ENCODE data around the gene YWHAB. TPM values are rescaled to one million over a fixed set of nuclear protein-coding genes. Genes with fewer than 3 reads are reported as not detected.
A peak's percentile ranks its signal among the peaks of the same experiment; 100 is the strongest.
"Not testable (repeated sequence)": the region's sequence is repeated elsewhere in the genome, so short reads cannot be mapped to it uniquely, and the experiment has no call there.

Gene YWHAB
- total and polyA plus RNA-seq, 7 experiments from 2014 or later, result 135 to 552 (median 211) TPM

DNA sequence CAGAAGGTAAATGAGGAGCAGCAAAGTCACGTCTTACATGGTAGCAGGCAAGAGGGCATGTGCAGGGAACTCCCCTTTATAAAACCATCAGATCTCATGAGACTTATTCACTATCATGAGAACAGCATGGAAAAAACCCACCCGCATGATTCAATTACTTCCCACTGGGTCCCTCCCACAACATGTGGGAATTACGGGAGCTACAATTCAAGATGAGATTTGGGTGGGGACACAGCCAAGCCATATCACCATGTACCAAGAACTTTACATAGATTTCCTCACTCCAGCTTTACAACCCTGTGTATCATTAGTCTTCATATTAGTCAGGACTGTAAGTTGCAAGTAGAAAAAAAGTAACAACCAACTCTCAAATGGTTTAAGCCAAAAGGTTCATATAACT is 21.0 kb upstream of the YWHAB start:
- intact Hi-C loops (cut with micrococcal nuclease), result loop anchor here in 1 of 2 donors (10.0 kb wide), 1 partner anchor 750 kb away; no protein-coding TSS in a partner anchor
- POLR2A ChIA-PET; H3K4me3 Mint-ChIP-seq; H3K27ac Mint-ChIP-seq; H3K9me3 ChIP-seq (ENCODE audit: control insufficient read depth in 2 of 3, low read length in 3 of 3); H3K9me3 Mint-ChIP-seq; H3K36me3 Mint-ChIP-seq; H3K27ac ChIP-seq (ENCODE audit: low read depth, low read length); H3K4me1 ChIP-seq (ENCODE audit: control insufficient read depth in 2 of 2, insufficient read depth in 2 of 2, low read length in 2 of 2); DNase-seq; H3K36me3 ChIP-seq (ENCODE audit: control insufficient read depth in 2 of 3, insufficient read depth in 3 of 3, low read length in 3 of 3); H3K27me3 ChIP-seq (ENCODE audit: control insufficient read depth in 2 of 2, insufficient read depth in 2 of 2, low read length in 2 of 2); CTCF ChIA-PET; ATAC-seq; H3K4me3 ChIP-seq (ENCODE audit: low read length): not testable (repeated sequence)
- peaks cover 0 to 15% (median 8%) of the 10 kb centered on the region in 7 donors for H3K4me1 Mint-ChIP-seq
- peaks cover 0 to 21% (median 0%) of the 10 kb centered on the region in 5 donors for H3K27me3 Mint-ChIP-seq

DNA sequence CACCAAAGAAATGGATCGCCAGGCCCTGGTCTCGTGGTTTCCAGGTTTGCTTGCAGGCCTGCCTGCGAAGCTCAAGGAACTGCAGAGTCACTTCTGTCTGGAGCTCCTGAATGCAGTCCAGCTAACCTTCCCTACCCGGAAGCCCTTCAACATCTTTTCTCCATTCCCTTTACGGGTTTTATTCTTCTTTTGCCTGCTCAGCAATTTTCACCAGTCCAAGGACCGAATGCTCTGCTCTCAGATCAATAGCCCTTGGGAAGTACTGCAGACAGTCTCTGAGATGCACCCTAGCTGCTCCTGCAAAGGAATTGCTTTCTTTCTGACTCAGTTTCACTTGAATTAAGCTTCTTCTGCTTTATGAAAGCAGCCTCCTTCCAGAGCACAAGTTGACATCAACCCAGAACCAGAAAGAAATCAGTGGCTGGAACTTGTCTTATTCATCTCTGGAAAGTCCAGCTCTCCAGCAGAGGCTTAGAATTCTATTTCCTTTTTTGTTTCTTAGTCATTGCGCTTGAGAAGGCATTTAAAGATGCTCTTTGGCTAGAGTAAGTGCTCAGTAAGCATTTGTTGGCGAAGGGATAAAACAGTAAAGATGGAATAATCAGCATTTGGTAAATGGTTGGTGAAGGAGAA is 18.7 kb upstream of the YWHAB start:
- Histone ChIP-seq H3K36me3 (ENCODE audit: control insufficient read depth in 2 of 3, insufficient read depth in 3 of 3, low read length in 3 of 3) (no peaks in the 10 kb centered on the region), H3K27ac (ENCODE audit: low read depth, low read length) (no peak overlapping the region), H3K9me3 (ENCODE audit: control insufficient read depth in 2 of 3, low read length in 3 of 3) (no peaks in the 10 kb centered on the region), H3K4me3 (ENCODE audit: low read length) (no peak overlapping the region), H3K27me3 (ENCODE audit: control insufficient read depth in 2 of 2, insufficient read depth in 2 of 2, low read length in 2 of 2) (no peaks in the 10 kb centered on the region), H3K4me1 (ENCODE audit: control insufficient read depth in 2 of 2, insufficient read depth in 2 of 2, low read length in 2 of 2) (no peaks in the 10 kb centered on the region)
- CTCF ChIA-PET, result interaction anchor here (1.1 to 1.6 kb wide), 4 partner anchors 26 to 185 kb away, joined by 4 to 9 read pairs (median 4); no protein-coding TSS in a partner anchor
- ATAC-seq (no peak), DNase-seq (no peak)
- intact Hi-C loops (cut with micrococcal nuclease), result loop anchor here (1.0 to 10.0 kb wide), 8 partner anchors 66 to 752 kb away; no protein-coding TSS in a partner anchor
- Mint-ChIP-seq H3K4me1 (peaks cover 0 to 15% (median 8%) of the 10 kb centered on the region in 7 donors), H3K4me3 (peak overlapping the region in 9 of 10 donors; percentile 41 to 81 (median 70)), H3K27ac (peak overlapping the region in 2 of 9 donors; percentile 33 to 43), H3K9me3 (peaks cover 0 to 2% (median 0%) of the 10 kb centered on the region in 11 donors), H3K27me3 (peaks cover 0 to 28% (median 0%) of the 10 kb centered on the region in 5 donors), H3K36me3 (no peaks in the 10 kb centered on the region)
- POLR2A ChIA-PET, result no interaction called here

- Mint-ChIP-seq H3K9me3 (no peaks in the 10 kb centered on the region), H3K36me3 (no peaks in the 10 kb centered on the region), H3K27ac (no peak overlapping the region), H3K4me1 (peaks cover 0 to 10% (median 8%) of the 10 kb centered on the region in 7 donors), H3K27me3 (peaks cover 0 to 24% (median 0%) of the 10 kb centered on the region in 5 donors), H3K4me3 (no peak overlapping the region)
- no peak overlapping the region for H3K27ac ChIP-seq (ENCODE audit: low read depth, low read length)
- H3K36me3 ChIP-seq (ENCODE audit: control insufficient read depth in 2 of 3, insufficient read depth in 3 of 3, low read length in 3 of 3), result no peaks in the 10 kb centered on the region
- CTCF ChIA-PET, result interaction anchor here (0.7 kb wide), 1 partner anchor 83 kb away, joined by 4 read pairs; no protein-coding TSS in a partner anchor
- no peaks in the 10 kb centered on the region for H3K27me3 ChIP-seq (ENCODE audit: control insufficient read depth in 2 of 2, insufficient read depth in 2 of 2, low read length in 2 of 2)
- no peaks in the 10 kb centered on the region for H3K9me3 ChIP-seq (ENCODE audit: control insufficient read depth in 2 of 3, low read length in 3 of 3)
- no peaks in the 10 kb centered on the region for H3K4me1 ChIP-seq (ENCODE audit: control insufficient read depth in 2 of 2, insufficient read depth in 2 of 2, low read length in 2 of 2)
- POLR2A ChIA-PET, result no interaction called here
- H3K4me3 ChIP-seq (ENCODE audit: low read length), result no peak overlapping the region
- ATAC-seq (no peak), DNase-seq (no peak)
- intact Hi-C loops (cut with micrococcal nuclease), result loop anchor here (5.0 to 10.0 kb wide), 2 partner anchors 482 to 755 kb away; no protein-coding TSS in a partner anchor
Observed at GRCh38 chr20:44869471-44869870, 16.0 kb upstream of the YWHAB start.

GRCh38 chr20:44882360-44882759 is 3.1 kb upstream of the YWHAB start:
- H3K27ac ChIP-seq (ENCODE audit: low read depth, low read length); H3K9me3 ChIP-seq (ENCODE audit: control insufficient read depth in 2 of 3, low read length in 3 of 3); H3K4me3 ChIP-seq (ENCODE audit: low read length); ATAC-seq; H3K9me3 Mint-ChIP-seq; DNase-seq; CTCF ChIA-PET; H3K27me3 ChIP-seq (ENCODE audit: control insufficient read depth in 2 of 2, insufficient read depth in 2 of 2, low read length in 2 of 2): not testable (repeated sequence)
- peaks cover 10 to 14% of the 10 kb centered on the region in 2 donors for H3K4me1 ChIP-seq (ENCODE audit: control insufficient read depth in 2 of 2, insufficient read depth in 2 of 2, low read length in 2 of 2)
- POLR2A ChIA-PET, result interaction anchor here (0.6 to 1.3 kb wide), 3 partner anchors 85 to 802 kb away, joined by 3 to 4 read pairs (median 3); no protein-coding TSS in a partner anchor
- intact Hi-C loops (cut with micrococcal nuclease), result loop anchor here (5.0 to 10.0 kb wide), 3 partner anchors 148 to 1802 kb away; partner anchors contain the start of genes FITM2 (in 1 of the 2) and TP53RK (in 1 of the 2)
- peaks cover 0 to 12% (median 0%) of the 10 kb centered on the region in 3 experiments for H3K36me3 ChIP-seq (ENCODE audit: control insufficient read depth in 2 of 3, insufficient read depth in 3 of 3, low read length in 3 of 3)
- Mint-ChIP-seq H3K27me3 (peaks cover 0 to 14% (median 0%) of the 10 kb centered on the region in 5 donors), H3K36me3 (peaks cover 0 to 10% (median 0%) of the 10 kb centered on the region in 5 donors), H3K4me3 (peak overlapping the region in 1 of 10 donors; percentile 48), H3K4me1 (peaks cover 20 to 73% (median 52%) of the 10 kb centered on the region in 7 donors), H3K27ac (peak overlapping the region in 8 of 9 donors; percentile 88 to 98 (median 93))

GRCh38 chr20:44883214-44883902 is 2.1 kb upstream of the YWHAB start:
- ChIA-PET CTCF (no interaction called here), POLR2A (interaction anchor here (0.6 to 2.0 kb wide), 8 partner anchors 9 to 1873 kb away, joined by 3 to 8 read pairs (median 3); partner anchors contain the start of gene PIGT)
- Mint-ChIP-seq H3K4me3 (peak overlapping the region; percentile 15 to 98 (median 96)), H3K9me3 (no peaks in the 10 kb centered on the region), H3K27ac (peak overlapping the region in 8 of 9 donors; percentile 89 to 99 (median 95)), H3K4me1 (peaks cover 22 to 73% (median 60%) of the 10 kb centered on the region in 7 donors), H3K36me3 (peaks cover 0 to 11% (median 0%) of the 10 kb centered on the region in 5 donors), H3K27me3 (peaks cover 0 to 7% (median 0%) of the 10 kb centered on the region in 5 donors)
- intact Hi-C loops (cut with micrococcal nuclease), result loop anchor here (5.0 to 10.0 kb wide), 3 partner anchors 149 to 1801 kb away; partner anchors contain the start of genes FITM2 (in 1 of the 2) and TP53RK (in 1 of the 2)
- H3K4me1 ChIP-seq (ENCODE audit: control insufficient read depth in 2 of 2, insufficient read depth in 2 of 2, low read length in 2 of 2), result peaks cover 20 to 21% of the 10 kb centered on the region in 2 donors
- H3K4me3 ChIP-seq (ENCODE audit: low read length), result no peak overlapping the region
- no peaks in the 10 kb centered on the region for H3K27me3 ChIP-seq (ENCODE audit: control insufficient read depth in 2 of 2, insufficient read depth in 2 of 2, low read length in 2 of 2)
- peaks cover 0 to 12% (median 0%) of the 10 kb centered on the region in 3 experiments for H3K36me3 ChIP-seq (ENCODE audit: control insufficient read depth in 2 of 3, insufficient read depth in 3 of 3, low read length in 3 of 3)
- ATAC-seq, result no peak
- no peaks in the 10 kb centered on the region for H3K9me3 ChIP-seq (ENCODE audit: control insufficient read depth in 2 of 3, low read length in 3 of 3)
- DNase-seq, result no peak
- peak overlapping the region; percentile 96 for H3K27ac ChIP-seq (ENCODE audit: low read depth, low read length)

GRCh38 chr20:44884907-44885391 is 556 bp upstream of the YWHAB start:
- DNase-seq (no peak), ATAC-seq (no peak)
- H3K27me3 Mint-ChIP-seq, result no peaks in the 10 kb centered on the region
- CTCF ChIA-PET, result no interaction called here
- peaks cover 0 to 14% (median 0%) of the 10 kb centered on the region in 5 donors for H3K36me3 Mint-ChIP-seq
- peaks cover 37 to 74% (median 63%) of the 10 kb centered on the region in 7 donors for H3K4me1 Mint-ChIP-seq
- intact Hi-C loops (cut with micrococcal nuclease), result loop anchor here (1.0 to 10.0 kb wide), 16 partner anchors 24 to 1800 kb away; partner anchors contain the start of genes SRSF6 (in 2 of the 2), ACOT8 (in 1 of the 2), FITM2 (in 1 of the 2) and PABPC1L (in 1 of the 2)
- H3K9me3 Mint-ChIP-seq, result no peaks in the 10 kb centered on the region
- POLR2A ChIA-PET, result interaction anchor here (0.5 to 2.0 kb wide), 21 partner anchors 7 to 671 kb away, joined by 3 to 8 read pairs (median 4); partner anchors contain the start of genes PABPC1L and TOMM34
- H3K9me3 ChIP-seq (ENCODE audit: control insufficient read depth in 2 of 3, low read length in 3 of 3), result no peaks in the 10 kb centered on the region
- H3K27ac Mint-ChIP-seq, result peak overlapping the region; percentile 89 to 99 (median 95)
- H3K27me3 ChIP-seq (ENCODE audit: control insufficient read depth in 2 of 2, insufficient read depth in 2 of 2, low read length in 2 of 2), result no peaks in the 10 kb centered on the region
- peak overlapping the region; percentile 96 for H3K27ac ChIP-seq (ENCODE audit: low read depth, low read length)
- peak overlapping the region; percentile 83 to 98 (median 96) for H3K4me3 Mint-ChIP-seq
- peaks cover 35 to 36% of the 10 kb centered on the region in 2 donors for H3K4me1 ChIP-seq (ENCODE audit: control insufficient read depth in 2 of 2, insufficient read depth in 2 of 2, low read length in 2 of 2)
- H3K36me3 ChIP-seq (ENCODE audit: control insufficient read depth in 2 of 3, insufficient read depth in 3 of 3, low read length in 3 of 3), result peaks cover 0 to 12% (median 0%) of the 10 kb centered on the region in 3 experiments
- peak overlapping the region; percentile 87 for H3K4me3 ChIP-seq (ENCODE audit: low read length)

All from naive thymus-derived CD4-positive, alpha-beta T cell (primary cell).